Spleen (tissue), 11 donors: ENCODE results near the gene BNIP2. TPM values are rescaled to one million over a fixed set of nuclear protein-coding genes. Genes with fewer than 3 reads are reported as not detected.

Experiments used
- DNase-seq: peaks from one replicate; pipeline ENCODE4 v3.0.0-alpha.2; 2020
- H3K27ac ChIP-seq, 8 donors: fragments of 200-600 bp; sonication (generic) in 7 of 8; 1 replicate in 4 of 8; 2 replicates in 4 of 8; pipeline versions ENCODE4 v1.5.0 to v1.8.0; 2016 to 2021; ENCODE audit warnings: inconsistent platforms in 4 of 8, mild to moderate bottlenecking in 4 of 8, moderate library complexity in 1 of 8
- H3K27me3 ChIP-seq, 7 donors: fragments of 200-600 bp; sonication (generic) in 6 of 7; replicated peaks in 1 of 7; 1 replicate in 4 of 7; 2 replicates in 3 of 7; pipeline versions ENCODE4 v1.5.0 to v1.8.0; 2016 to 2021; ENCODE audit warnings: inconsistent platforms in 3 of 7, mild to moderate bottlenecking in 1 of 7
- H3K36me3 ChIP-seq, 6 donors: fragments of 200-600 bp; sonication (generic) in 5 of 6; 1 replicate in 4 of 6; 2 replicates in 2 of 6; pipeline versions ENCODE4 v1.5.0 to v1.8.0; 2016 to 2021; ENCODE audit warnings: inconsistent platforms in 2 of 6
- H3K4me1 ChIP-seq, 6 donors: fragments of 200-600 bp; sonication (generic) in 5 of 6; 1 replicate in 3 of 6; 2 replicates in 3 of 6; pipeline versions ENCODE4 v1.5.0 to v1.8.0; 2016 to 2021; ENCODE audit warnings: inconsistent platforms in 3 of 6
- H3K4me3 ChIP-seq, 8 donors: fragments of 200-600 bp; sonication (generic) in 7 of 8; 1 replicate in 4 of 8; 2 replicates in 4 of 8; pipeline versions ENCODE4 v1.5.0 to v1.8.0; 2016 to 2021; ENCODE audit warnings: inconsistent platforms in 4 of 8, mild to moderate bottlenecking in 4 of 8, moderate library complexity in 2 of 8
- H3K9me3 ChIP-seq, 8 donors: fragments of 200-600 bp; sonication (generic) in 7 of 8; 1 replicate in 4 of 8; 2 replicates in 4 of 8; pipeline versions ENCODE4 v1.5.0 to v1.8.0; 2016 to 2021; ENCODE audit warnings: inconsistent platforms in 4 of 8
- CTCF ChIP-seq, 11 experiments: fragments of 200-600 bp in 7 of 11; fragments of 450-650 bp in 4 of 11; sonication (generic) in 4 of 11; IDR thresholded peaks in 8 of 11; conservative IDR thresholded peaks in 3 of 11; 1 replicate in 7 of 11; 2 replicates in 4 of 11; pipeline versions ENCODE4 v1.4.0 to v1.8.0; 2016 to 2021; ENCODE audit warnings: antibody characterized with exemption in 11 of 11, inconsistent platforms in 4 of 11, mild to moderate bottlenecking in 1 of 11
- POLR2A ChIP-seq, 3 donors: fragments of 450-650 bp; IDR thresholded peaks; one replicate each; pipeline ENCODE4 v1.5.1; 2017; ENCODE audit warnings: antibody characterized with exemption in 3 of 3, mild to moderate bottlenecking in 1 of 3
- POLR2AphosphoS5 ChIP-seq, 3 donors: sonication (generic); formaldehyde crosslinking; IDR thresholded peaks; one replicate each; pipeline ENCODE4 v1.5.1; 2017; ENCODE audit warnings: antibody characterized with exemption in 3 of 3
- WGBS, 5 donors: extraction: QIAGEN DNeasy Blood & Tissue Kit in 3 of 5; methylation state at CpG; one replicate each; pipeline versions ENCODE4 v1.1.5 to v1.1.7; 2013 to 2018; 5-methylcytosine and 5-hydroxymethylcytosine counted together
- intact Hi-C: fragments of 100-400 bp; cut with DNase I; formaldehyde crosslinking; loops from one replicate; pipeline ENCODE4 v1.15.0; 2023; ENCODE audit warnings: low total_unique reads
- polyA plus RNA-seq, 3 donors: library from polyadenylated mRNA; stranded (reverse); fragments of 200-250 nt; gene quantifications; one replicate each; pipeline ENCODE4 v1.2.1, GENCODE V29; 2013
- total RNA-seq, 7 donors: library from RNA; depleted of rRNA in 3 of 7; stranded (reverse); fragments of >200 nt in 3 of 7; fragmentation: NEBNext Ultra II Directional in 4 of 7; extraction: Animal tissue kit (Norgen Biotek cat#: 25700) in 4 of 7; gene quantifications; one replicate each; pipeline versions ENCODE4 v1.1.0 to v1.2.1, GENCODE V29; 2016 to 2021
- donor health status: healthy with polysubstance abuse.
- donor health status: DM: no; HTN: no; CAD: no; lungs with moderate emphysema.
- donor health status: DM: no; HTN: no; CAD: no.
- donor health status: Bipolar disorder and iron deficiency.
- donor health status: healthy.
- donor health status: DM: no; HTN: no; CAD: no.
- donor health status: DM: yes; HTN: yes; CAD: no.

Gene BNIP2
- total and polyA plus RNA-seq, 10 donors, result 34.1 to 232 (median 107) TPM

DNA sequence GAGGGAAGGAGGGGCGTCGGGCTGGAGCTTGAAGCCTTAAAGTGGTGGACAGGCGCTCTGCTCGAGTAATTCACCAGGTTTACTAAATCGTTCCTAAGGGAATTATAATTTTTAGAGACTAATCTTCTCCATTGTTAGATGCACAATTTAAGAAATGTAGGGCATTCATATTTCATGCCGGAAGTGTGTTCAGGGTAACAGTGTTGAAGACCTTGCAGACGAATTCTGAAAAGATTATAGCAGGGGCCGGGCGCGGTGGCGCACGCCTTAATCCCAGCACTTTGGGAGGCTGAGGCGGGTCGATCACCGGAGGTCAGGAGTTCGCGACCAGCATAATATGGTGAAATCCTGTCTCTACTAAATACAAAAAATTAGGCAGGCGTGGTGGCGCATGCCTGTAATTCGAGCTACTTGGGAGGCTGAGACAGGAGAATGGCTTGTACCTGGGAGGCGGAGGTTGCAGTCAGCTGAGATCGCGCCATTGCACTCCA is 31.4 kb downstream of the BNIP2 start:
- peak; percentile 88 for DNase-seq
- 41 to 47% (median 42%) methylated on average over 23 of the region's 23 CpGs for WGBS, 5 donors
- H3K36me3 ChIP-seq, result peaks cover 0 to 49% (median 18%) of the 10 kb centered on the region in 6 donors
- peak overlapping the region; percentile 58 to 96 (median 86) for H3K4me3 ChIP-seq
- H3K4me1 ChIP-seq, result peaks cover 14 to 48% (median 29%) of the 10 kb centered on the region in 6 donors
- peak in 1 of 11 experiments; percentile 1 for TF ChIP-seq CTCF (IDR thresholded peaks at IDR 0.05 in 8 of 11, conservative IDR thresholded peaks at IDR 0.05 in 3 of 11)
- TF ChIP-seq POLR2AphosphoS5 (IDR thresholded peaks at IDR 0.05), result no peak
- no peaks in the 10 kb centered on the region for H3K27me3 ChIP-seq
- H3K9me3 ChIP-seq, result no peaks in the 10 kb centered on the region
- intact Hi-C loops, result no loop called here
- H3K27ac ChIP-seq, result peak overlapping the region; percentile 67 to 93 (median 87)

- TF ChIP-seq CTCF (IDR thresholded peaks at IDR 0.05 in 8 of 11, conservative IDR thresholded peaks at IDR 0.05 in 3 of 11), result peak in 1 of 11 experiments; percentile 16
- TF ChIP-seq POLR2AphosphoS5 (IDR thresholded peaks at IDR 0.05), result peak; percentile 90 to 97 (median 93)
- peak in 2 of 3 donors; percentile 12 to 47 for TF ChIP-seq POLR2A (IDR thresholded peaks at IDR 0.05)
- Histone ChIP-seq H3K9me3 (peaks cover 0 to 3% (median 0%) of the 10 kb centered on the region in 8 donors), H3K4me1 (peaks cover 14 to 48% (median 29%) of the 10 kb centered on the region in 6 donors), H3K27me3 (no peaks in the 10 kb centered on the region), H3K27ac (peak within 1 kb of the TSS; percentile 67 to 93 (median 87)), H3K4me3 (peak within 1 kb of the TSS; percentile 58 to 96 (median 86)), H3K36me3 (peaks cover 3 to 49% (median 15%) of the 10 kb centered on the region in 6 donors)
- intact Hi-C loops, result no loop called here
- peak; percentile 99 for DNase-seq
- 0 to 1% (median 0%) methylated on average over 30 to 59 of the region's 59 CpGs for WGBS, 5 donors
Measured at GRCh38 chr15:59656897-59657634, 32.1 kb downstream of the BNIP2 start, which contains the start of gene GTF2A2. Gene GTF2A2 (minus strand): TSS chr15:59657515. CDS start chr15:59652277, 5,238 bp downstream.

- intact Hi-C loops, result no loop called here
- DNase-seq, result no peak
- no peak overlapping the region for H3K27ac ChIP-seq
- H3K27me3 ChIP-seq, result no peaks in the 10 kb centered on the region
- H3K4me1 ChIP-seq, result peaks cover 14 to 48% (median 29%) of the 10 kb centered on the region in 6 donors
- TF ChIP-seq CTCF (IDR thresholded peaks at IDR 0.05 in 8 of 11, conservative IDR thresholded peaks at IDR 0.05 in 3 of 11), result no peak
- TF ChIP-seq POLR2A (IDR thresholded peaks at IDR 0.05), result no peak
- no peak for TF ChIP-seq POLR2AphosphoS5 (IDR thresholded peaks at IDR 0.05)
- 76 to 88% (median 80%) methylated on average over 1 of the region's 1 CpG for WGBS, 5 donors
- H3K36me3 ChIP-seq, result peaks cover 3 to 49% (median 34%) of the 10 kb centered on the region in 6 donors
- peaks cover 0 to 6% (median 0%) of the 10 kb centered on the region in 8 donors for H3K9me3 ChIP-seq
- no peak overlapping the region for H3K4me3 ChIP-seq
Measured at GRCh38 chr15:59654046-59654445, 35.1 kb downstream of the BNIP2 start.

DNA sequence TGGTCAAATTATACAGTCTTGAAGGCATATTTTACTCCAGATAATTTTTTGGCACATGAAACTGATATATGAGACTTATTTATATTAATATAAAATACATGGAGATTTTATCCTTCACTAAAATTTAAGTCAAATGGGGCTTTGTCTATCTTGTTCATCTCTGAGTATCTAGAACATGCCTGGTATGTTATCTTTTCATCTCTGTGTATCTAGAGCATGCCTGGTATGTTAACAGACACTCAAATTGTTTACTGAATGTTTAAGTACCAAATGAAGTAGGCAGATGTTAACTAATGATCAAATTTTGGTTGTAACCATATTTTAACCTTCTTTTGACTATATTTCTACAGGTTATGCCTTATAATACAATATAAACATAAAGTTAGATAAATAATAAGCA is 39.5 kb downstream of the BNIP2 start:
- Histone ChIP-seq H3K36me3 (peaks cover 3 to 88% (median 56%) of the 10 kb centered on the region in 6 donors), H3K4me1 (peaks cover 0 to 14% (median 3%) of the 10 kb centered on the region in 6 donors), H3K9me3 (peaks cover 0 to 6% (median 0%) of the 10 kb centered on the region in 8 donors), H3K4me3 (no peak overlapping the region), H3K27ac (no peak overlapping the region), H3K27me3 (no peaks in the 10 kb centered on the region)
- DNase-seq, result no peak
- no peak for TF ChIP-seq POLR2AphosphoS5 (IDR thresholded peaks at IDR 0.05)
- no peak for TF ChIP-seq POLR2A (IDR thresholded peaks at IDR 0.05)
- TF ChIP-seq CTCF (IDR thresholded peaks at IDR 0.05 in 8 of 11, conservative IDR thresholded peaks at IDR 0.05 in 3 of 11), result no peak
- intact Hi-C loops, result no loop called here
